OCI-LY3 (cell line): ENCODE measurements around the gene GTF2A2.

ENCODE experiments used
- H2AFZ ChIP-seq: fragments of 200-600, 300-600 bp; shearing (Covaris generic); 2 replicates; pipeline ENCODE4 v1.6.0; 2014; ENCODE audit warnings: antibody characterized with exemption, low read depth, low read length
- H3K27ac ChIP-seq: fragments of 200-600, 300-600 bp; sonication (generic); 2 replicates; pipeline ENCODE4 v1.5.1; 2014; ENCODE audit warnings: mild to moderate bottlenecking, low read length, moderate library complexity, mixed read lengths
- H3K27me3 ChIP-seq: fragments of 200-600, 300-600 bp; sonication (generic); 2 replicates; pipeline ENCODE4 v1.6.1; 2014; ENCODE audit warnings: low read depth, low read length, mixed read lengths
- H3K36me3 ChIP-seq: fragments of 200-600, 300-600 bp; sonication (generic); replicated peaks from 2 replicates; pipeline ENCODE3; 2014; ENCODE audit warnings: low read depth, low read length, mixed read lengths
- H3K4me1 ChIP-seq: fragments of 300-600, 200-600 bp; sonication (generic); 2 replicates; pipeline ENCODE4 v1.6.1; 2014; ENCODE audit warnings: low read length, mixed read lengths
- H3K4me2 ChIP-seq: fragments of 200-600, 300-600 bp; sonication (generic); 2 replicates; pipeline ENCODE4 v1.6.1; 2014; ENCODE audit warnings: low read length, mixed read lengths
- H3K4me3 ChIP-seq: fragments of 300-600, 200-600 bp; sonication (generic); 2 replicates; pipeline ENCODE4 v1.5.1; 2014; ENCODE audit warnings: antibody characterized with exemption, mild to moderate bottlenecking, low read length, moderate library complexity
- H3K79me2 ChIP-seq: fragments of 300-600, 200-600 bp; shearing (Covaris generic); 2 replicates; pipeline ENCODE4 v1.6.1; 2014; ENCODE audit warnings: mild to moderate bottlenecking, low read length, mixed read lengths
- H3K9ac ChIP-seq: fragments of 300-600, 200-600 bp; shearing (Covaris generic); 2 replicates; pipeline ENCODE4 v1.6.0; 2014; ENCODE audit warnings: mild to moderate bottlenecking, low read length, moderate library complexity
- H3K9me3 ChIP-seq: fragments of 200-600, 300-600 bp; shearing (Covaris generic); 2 replicates; pipeline ENCODE4 v1.6.1; 2014; ENCODE audit warnings: low read length, mixed read lengths; ENCODE audit not compliant: insufficient read depth
- H4K20me1 ChIP-seq: fragments of 200-600, 300-600 bp; sonication (generic); 2 replicates; pipeline ENCODE4 v1.6.1; 2016; ENCODE audit warnings: low read length, mixed read lengths; ENCODE audit not compliant: insufficient read depth
- EZH2phosphoT487 ChIP-seq: fragments of 200-600 bp; shearing (Covaris generic); IDR thresholded peaks from 2 replicates; pipeline ENCODE4 v1.6.1; 2018; ENCODE audit warnings: antibody characterized with exemption, mixed run types, low read depth
- TF ChIP-seq, protein P1 (sequence below): fragments of 200-600, 300-600 bp; sonication (generic); IDR thresholded peaks from 2 replicates; pipeline ENCODE4 v1.5.1; 2014; ENCODE audit warnings: antibody characterized with exemption, low read length, low read depth

The GTF2A2 gene

GRCh38 chr15:59680346-59680745 is 23.0 kb upstream of the GTF2A2 start:
- TF ChIP-seq, protein P1, sequence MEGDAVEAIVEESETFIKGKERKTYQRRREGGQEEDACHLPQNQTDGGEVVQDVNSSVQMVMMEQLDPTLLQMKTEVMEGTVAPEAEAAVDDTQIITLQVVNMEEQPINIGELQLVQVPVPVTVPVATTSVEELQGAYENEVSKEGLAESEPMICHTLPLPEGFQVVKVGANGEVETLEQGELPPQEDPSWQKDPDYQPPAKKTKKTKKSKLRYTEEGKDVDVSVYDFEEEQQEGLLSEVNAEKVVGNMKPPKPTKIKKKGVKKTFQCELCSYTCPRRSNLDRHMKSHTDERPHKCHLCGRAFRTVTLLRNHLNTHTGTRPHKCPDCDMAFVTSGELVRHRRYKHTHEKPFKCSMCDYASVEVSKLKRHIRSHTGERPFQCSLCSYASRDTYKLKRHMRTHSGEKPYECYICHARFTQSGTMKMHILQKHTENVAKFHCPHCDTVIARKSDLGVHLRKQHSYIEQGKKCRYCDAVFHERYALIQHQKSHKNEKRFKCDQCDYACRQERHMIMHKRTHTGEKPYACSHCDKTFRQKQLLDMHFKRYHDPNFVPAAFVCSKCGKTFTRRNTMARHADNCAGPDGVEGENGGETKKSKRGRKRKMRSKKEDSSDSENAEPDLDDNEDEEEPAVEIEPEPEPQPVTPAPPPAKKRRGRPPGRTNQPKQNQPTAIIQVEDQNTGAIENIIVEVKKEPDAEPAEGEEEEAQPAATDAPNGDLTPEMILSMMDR = no peak
- no peak for TF ChIP-seq EZH2phosphoT487
- peaks cover under 1% of the 10 kb centered on the region; the same call in 1 of the 2 replicates for H3K4me1 ChIP-seq
- peaks cover 46% of the 10 kb centered on the region for H3K79me2 ChIP-seq
- H4K20me1 ChIP-seq = peaks cover 29% of the 10 kb centered on the region
- H3K4me3 ChIP-seq = no peak overlapping the region
- no peaks in the 10 kb centered on the region for H3K9me3 ChIP-seq
- no peak overlapping the region for H2AFZ ChIP-seq
- H3K36me3 ChIP-seq = peaks cover 60% of the 10 kb centered on the region
- no peak overlapping the region for H3K4me2 ChIP-seq
- no peaks in the 10 kb centered on the region for H3K27me3 ChIP-seq
- H3K9ac ChIP-seq = no peak overlapping the region
- H3K27ac ChIP-seq = no peak overlapping the region

- H3K9me3 ChIP-seq = no peaks in the 10 kb centered on the region
- no peak overlapping the region for H3K4me2 ChIP-seq
- no peak overlapping the region for H3K27ac ChIP-seq
- H3K4me3 ChIP-seq = no peak overlapping the region
- H3K79me2 ChIP-seq = peaks cover 29% of the 10 kb centered on the region
- no peaks in the 10 kb centered on the region for H3K27me3 ChIP-seq
- H3K9ac ChIP-seq = no peak overlapping the region
- H4K20me1 ChIP-seq = peaks cover 13% of the 10 kb centered on the region
- H3K36me3 ChIP-seq = peaks cover 56% of the 10 kb centered on the region
- no peaks in the 10 kb centered on the region for H3K4me1 ChIP-seq
- no peak overlapping the region for H2AFZ ChIP-seq
- no peak for TF ChIP-seq EZH2phosphoT487
- TF ChIP-seq, protein P1 = no peak
Observed at GRCh38 chr15:59678620-59679019, 21.3 kb upstream of the GTF2A2 start.

DNA sequence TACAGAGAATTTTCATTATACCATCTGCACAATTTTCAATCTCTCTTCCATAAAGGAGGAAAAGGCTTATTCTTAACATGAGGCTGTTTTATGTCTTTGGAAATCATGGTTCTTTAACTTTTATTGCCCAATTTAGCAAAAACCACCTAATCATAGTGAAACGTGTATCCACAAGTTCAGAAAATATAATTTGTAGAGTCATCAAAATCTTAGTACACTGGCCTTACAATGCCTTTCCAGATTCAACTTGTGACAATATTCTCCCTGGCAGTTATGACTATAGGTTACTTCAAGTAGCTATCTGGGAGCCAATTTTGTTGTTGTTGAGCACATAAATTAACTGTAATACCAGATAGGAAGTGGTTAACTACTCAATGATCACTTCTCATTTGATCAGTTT is 20.9 kb upstream of the GTF2A2 start:
- H3K4me1 ChIP-seq = no peaks in the 10 kb centered on the region
- H3K9ac ChIP-seq = no peak overlapping the region
- peaks cover 9% of the 10 kb centered on the region for H4K20me1 ChIP-seq
- no peak overlapping the region for H3K4me2 ChIP-seq
- H3K27me3 ChIP-seq = no peaks in the 10 kb centered on the region
- H3K27ac ChIP-seq = no peak overlapping the region
- TF ChIP-seq, protein P1 = no peak
- no peak for TF ChIP-seq EZH2phosphoT487
- peaks cover 25% of the 10 kb centered on the region for H3K79me2 ChIP-seq
- no peak overlapping the region for H3K4me3 ChIP-seq
- H3K9me3 ChIP-seq = no peaks in the 10 kb centered on the region
- peaks cover 58% of the 10 kb centered on the region for H3K36me3 ChIP-seq
- H2AFZ ChIP-seq = no peak overlapping the region

DNA sequence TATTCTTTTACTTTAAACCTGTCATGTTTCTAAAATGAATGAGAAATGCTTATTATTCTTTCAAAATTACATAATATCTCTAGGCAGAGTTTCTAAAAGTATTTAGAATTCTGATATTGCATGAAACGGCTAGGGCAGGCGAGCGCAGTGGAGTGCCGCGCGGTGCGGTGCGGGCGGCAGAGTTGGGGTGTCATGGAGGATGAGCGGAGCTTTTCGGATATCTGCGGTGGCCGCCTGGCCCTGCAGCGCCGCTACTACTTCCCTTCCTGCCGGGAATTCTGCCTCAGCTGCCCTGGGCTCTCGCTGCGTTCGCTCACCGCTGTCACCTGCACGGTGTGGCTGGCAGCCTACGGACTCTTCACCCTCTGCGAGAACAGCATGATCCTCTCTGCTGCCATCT is 19.2 kb upstream of the GTF2A2 start:
- Histone ChIP-seq H3K9ac (no peak overlapping the region), H3K36me3 (peaks cover 68% of the 10 kb centered on the region), H3K4me1 (no peaks in the 10 kb centered on the region), H2AFZ (no peak overlapping the region), H3K27me3 (no peaks in the 10 kb centered on the region), H3K27ac (no peak overlapping the region), H4K20me1 (peaks cover 4% of the 10 kb centered on the region), H3K4me2 (no peak overlapping the region), H3K9me3 (no peaks in the 10 kb centered on the region), H3K4me3 (no peak overlapping the region), H3K79me2 (peaks cover 9% of the 10 kb centered on the region)
- TF ChIP-seq EZH2phosphoT487 = no peak
